C4-2B (cell line): ENCODE measurements around the gene C1orf174.

Experiments used
- H3K27ac ChIP-seq: fragments of 450-650 bp; 2 replicates; pipeline ENCODE4 v1.5.1; 2017
- CTCF ChIP-seq: fragments of 450-650 bp; conservative IDR thresholded peaks from 2 replicates; pipeline ENCODE4 v1.5.1; 2017; ENCODE audit warnings: mild to moderate bottlenecking
- ZFX ChIP-seq: fragments of 450-650 bp; IDR thresholded peaks from 2 replicates; pipeline ENCODE4 v1.6.1; 2017

Gene C1orf174

GRCh38 chr1:3880429-3881192 is 19.5 kb downstream of the C1orf174 start:
- no peak for TF ChIP-seq ZFX
- TF ChIP-seq CTCF = no peak
- H3K27ac ChIP-seq = no peak overlapping the region

GRCh38 chr1:3879787-3880428 is 20.2 kb downstream of the C1orf174 start:
- TF ChIP-seq ZFX (no peak), CTCF (no peak)
- no peak overlapping the region for H3K27ac ChIP-seq

- TF ChIP-seq ZFX (no peak), CTCF (no peak)
- no peak overlapping the region for H3K27ac ChIP-seq
These were observed 21.0 kb downstream of the C1orf174 start for GRCh38 chr1:3879099-3879498.

- H3K27ac ChIP-seq = no peak overlapping the region
- TF ChIP-seq ZFX (no peak), CTCF (no peak)
These were observed 23.4 kb downstream of the C1orf174 start for GRCh38 chr1:3876716-3877115.

GRCh38 chr1:3874736-3875135 is 25.3 kb downstream of the C1orf174 start:
- TF ChIP-seq ZFX (no peak), CTCF (no peak)
- H3K27ac ChIP-seq = no peak overlapping the region

GRCh38 chr1:3872546-3872945 is 27.5 kb downstream of the C1orf174 start:
- H3K27ac ChIP-seq = no peak overlapping the region
- no peak for TF ChIP-seq CTCF
- no peak for TF ChIP-seq ZFX

GRCh38 chr1:3871451-3871805 is 28.6 kb downstream of the C1orf174 start:
- TF ChIP-seq ZFX (no peak), CTCF (no peak)
- no peak overlapping the region for H3K27ac ChIP-seq
